Large intestine (tissue), 3 donors: Measurements from ENCODE around the gene EVC2. TPM values are rescaled to one million over a fixed set of nuclear protein-coding genes. Genes with fewer than 3 reads are reported as not detected.

ENCODE experiments used
- DNase-seq, 2 donors: peaks; one replicate each; pipeline versions ENCODE4 v3.0.0 to v3.0.0-alpha.2; 2013
- H3K27ac ChIP-seq: one replicate; pipeline ENCODE4 v1.5.1; 2013; ENCODE audit warnings: low read length
- H3K27me3 ChIP-seq: 2 replicates; pipeline ENCODE4 v1.6.1; 2013; ENCODE audit warnings: low read length; ENCODE audit not compliant: control insufficient read depth, insufficient read depth
- H3K36me3 ChIP-seq: 2 replicates; pipeline ENCODE4 v1.6.1; 2013; ENCODE audit warnings: low read length; ENCODE audit not compliant: control insufficient read depth, insufficient read depth
- H3K4me1 ChIP-seq: one replicate; pipeline ENCODE4 v1.6.1; 2013; ENCODE audit warnings: low read length; ENCODE audit not compliant: control insufficient read depth, insufficient read depth
- H3K4me3 ChIP-seq: one replicate; pipeline ENCODE4 v1.5.1; 2013; ENCODE audit warnings: low read length
- H3K9me3 ChIP-seq: one replicate; pipeline ENCODE4 v1.6.1; 2013; ENCODE audit warnings: mild to moderate bottlenecking, low read depth, low read length, moderate library complexity; ENCODE audit not compliant: control insufficient read depth
- WGBS: methylation state at CpG from one replicate; pipeline ENCODE4 v1.1.5; 2013; ENCODE audit warnings: low lambda C conversion rate; ENCODE audit not compliant: insufficient coverage; 5-methylcytosine and 5-hydroxymethylcytosine counted together
- polyA plus RNA-seq: library from polyadenylated mRNA; unstranded; fragments of 120-200 nt; gene quantifications from one replicate; pipeline ENCODE4 v1.2.1, GENCODE V29; 2013

The EVC2 gene
- polyA plus RNA-seq, 1 donor, result 1.3 TPM

DNA sequence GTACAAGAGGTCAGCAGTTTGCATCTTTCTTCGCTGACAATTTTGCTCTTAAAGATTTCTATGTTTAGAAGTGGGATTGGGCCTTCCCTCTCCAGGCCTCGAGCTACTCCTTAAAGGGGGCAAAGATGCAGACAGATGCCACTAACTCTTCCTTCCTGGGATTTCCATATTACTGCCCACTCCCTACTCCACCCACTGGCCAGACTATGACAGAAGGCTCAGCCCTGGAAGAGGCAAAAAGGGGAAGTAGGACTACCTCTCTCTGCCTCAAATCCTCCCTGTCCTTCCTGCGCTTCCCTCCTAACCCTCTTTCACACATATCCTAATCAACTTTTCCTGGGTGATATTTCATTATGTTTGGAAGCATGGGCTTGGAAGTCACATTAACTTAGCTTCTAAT, 58.3 kb downstream of the EVC2 start:
- no CpG with 5 or more reads among the region's 3 CpGs for WGBS
- H3K36me3 ChIP-seq, result peaks cover 2% of the 10 kb centered on the region
- DNase-seq, result no peak
- no peak overlapping the region for H3K4me3 ChIP-seq
- H3K4me1 ChIP-seq, result no peaks in the 10 kb centered on the region
- no peaks in the 10 kb centered on the region for H3K27me3 ChIP-seq
- no peak overlapping the region for H3K27ac ChIP-seq
- H3K9me3 ChIP-seq, result no peaks in the 10 kb centered on the region

DNA sequence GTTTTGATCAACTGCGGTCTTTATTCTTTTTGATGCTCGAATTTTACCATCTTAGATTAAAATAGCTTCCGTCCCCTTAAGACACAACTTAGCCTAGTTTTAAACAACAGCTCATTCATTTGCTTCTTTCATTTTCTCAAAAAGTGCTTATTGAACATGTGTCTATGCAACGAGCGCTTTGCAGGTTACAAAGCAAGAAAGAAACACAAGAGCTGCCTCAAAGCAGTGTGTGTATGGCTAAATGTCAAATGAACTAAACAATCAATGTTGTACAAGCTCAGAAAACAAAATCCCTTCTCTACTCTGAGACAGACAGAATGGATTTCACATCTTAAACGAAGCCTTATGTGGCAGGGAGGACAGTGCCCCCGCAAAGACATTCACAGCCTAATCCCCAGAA, 61.0 kb downstream of the EVC2 start:
- no peaks in the 10 kb centered on the region for H3K4me1 ChIP-seq
- H3K4me3 ChIP-seq, result no peak overlapping the region
- H3K9me3 ChIP-seq, result no peaks in the 10 kb centered on the region
- H3K27ac ChIP-seq, result no peak overlapping the region
- no peak for DNase-seq
- WGBS, result 88% methylated on average over 5 of the region's 7 CpGs
- H3K36me3 ChIP-seq, result peaks cover 2% of the 10 kb centered on the region
- H3K27me3 ChIP-seq, result no peaks in the 10 kb centered on the region

DNA sequence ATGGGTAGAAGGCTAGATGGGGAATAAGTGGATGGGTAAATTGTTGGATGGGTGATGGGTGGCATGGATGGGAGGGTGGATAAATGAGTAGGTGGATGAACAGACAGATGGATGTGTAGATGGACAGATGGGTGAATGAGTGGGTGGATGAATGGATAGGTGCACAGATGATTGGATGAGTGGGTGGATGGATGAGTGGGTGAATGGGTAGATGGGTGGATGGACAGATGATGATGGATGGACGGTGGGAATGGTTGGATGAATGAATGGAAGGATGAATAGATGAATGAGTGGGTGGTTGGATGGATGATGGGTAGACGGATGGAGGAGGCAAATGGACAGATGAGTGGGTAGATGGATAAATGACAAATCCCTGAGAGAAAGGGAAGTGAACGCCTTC, 68.3 kb downstream of the EVC2 start:
- Histone ChIP-seq H3K27ac (no peak overlapping the region), H3K36me3 (no peaks in the 10 kb centered on the region), H3K27me3 (no peaks in the 10 kb centered on the region), H3K4me3 (no peak overlapping the region), H3K9me3 (no peaks in the 10 kb centered on the region), H3K4me1 (no peaks in the 10 kb centered on the region)
- 71% methylated on average over 2 of the region's 3 CpGs for WGBS
- DNase-seq, result no peak

DNA sequence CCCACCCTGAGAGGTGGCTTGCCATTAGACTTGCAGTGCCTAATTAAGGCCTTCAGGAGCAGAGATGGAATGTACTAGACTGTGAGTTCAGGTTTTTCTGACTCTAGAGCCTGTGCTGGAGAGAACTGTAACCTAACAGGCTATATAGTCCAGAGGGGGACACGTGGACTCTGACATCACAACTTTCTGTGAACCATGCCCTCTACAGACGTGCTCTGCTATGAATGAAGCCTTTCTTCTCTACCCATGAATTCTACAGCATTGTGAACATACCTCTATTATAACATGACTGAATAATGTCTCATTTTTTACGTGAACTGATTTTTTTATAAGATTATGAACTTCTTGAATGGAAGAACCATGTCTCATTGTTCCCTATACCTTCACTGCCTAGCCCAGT, 68.8 kb downstream of the EVC2 start:
- Histone ChIP-seq H3K27ac (no peak overlapping the region), H3K36me3 (no peaks in the 10 kb centered on the region), H3K4me3 (no peak overlapping the region), H3K9me3 (no peaks in the 10 kb centered on the region), H3K4me1 (no peaks in the 10 kb centered on the region), H3K27me3 (no peaks in the 10 kb centered on the region)
- 100% methylated on average over 1 of the region's 3 CpGs for WGBS
- no peak for DNase-seq

DNA sequence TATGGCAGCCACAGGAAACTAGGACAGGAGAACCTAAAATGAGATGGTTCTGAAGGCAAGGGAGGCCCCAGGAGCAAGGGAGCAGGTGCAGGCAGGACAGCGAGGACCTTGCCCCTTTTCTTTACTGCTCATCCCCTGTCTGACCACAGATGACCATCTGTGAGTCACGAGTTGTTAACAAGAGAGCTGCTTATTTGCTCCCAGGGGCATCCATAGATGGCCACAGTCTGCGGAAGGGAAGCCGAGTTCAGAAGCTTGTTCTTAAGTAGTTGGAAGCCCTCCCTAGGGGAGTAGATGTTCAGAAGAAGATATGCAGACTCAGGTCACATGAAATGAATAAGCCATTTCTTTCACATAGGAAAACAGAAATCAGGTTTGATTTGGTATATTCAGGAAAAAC, 69.4 kb downstream of the EVC2 start:
- Histone ChIP-seq H3K27ac (no peak overlapping the region), H3K4me3 (no peak overlapping the region)
- no CpG with 5 or more reads among the region's 4 CpGs for WGBS

DNA sequence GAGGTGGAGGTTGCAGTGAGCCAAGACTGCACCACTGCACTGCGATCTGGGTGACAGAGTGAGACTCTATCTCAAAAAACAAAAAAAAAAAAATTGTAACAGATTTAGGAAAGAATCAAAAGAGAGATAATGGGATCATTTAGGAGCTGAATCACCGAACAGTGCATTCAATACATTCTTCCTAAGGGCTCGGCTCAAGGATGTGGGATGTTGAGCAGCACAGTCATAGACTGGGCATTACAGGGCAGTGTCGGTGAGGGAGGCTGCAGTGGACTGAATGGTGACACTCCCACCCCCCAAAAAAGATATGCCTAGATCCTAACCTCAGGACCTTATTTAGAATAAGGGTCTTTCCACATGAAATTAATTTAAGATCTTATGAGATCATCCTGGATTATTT, 70.0 kb downstream of the EVC2 start:
- Histone ChIP-seq H3K36me3 (no peaks in the 10 kb centered on the region), H3K27ac (no peak overlapping the region), H3K27me3 (no peaks in the 10 kb centered on the region), H3K4me1 (no peaks in the 10 kb centered on the region), H3K9me3 (no peaks in the 10 kb centered on the region), H3K4me3 (no peak overlapping the region)
- WGBS, result 100% methylated on average over 1 of the region's 4 CpGs
- DNase-seq, result no peak

More for the DNA sequence above, 69.4 kb downstream of the EVC2 start:
- Histone ChIP-seq H3K36me3 (no peaks in the 10 kb centered on the region), H3K9me3 (no peaks in the 10 kb centered on the region), H3K27me3 (no peaks in the 10 kb centered on the region), H3K4me1 (no peaks in the 10 kb centered on the region)
- no peak for DNase-seq

DNA sequence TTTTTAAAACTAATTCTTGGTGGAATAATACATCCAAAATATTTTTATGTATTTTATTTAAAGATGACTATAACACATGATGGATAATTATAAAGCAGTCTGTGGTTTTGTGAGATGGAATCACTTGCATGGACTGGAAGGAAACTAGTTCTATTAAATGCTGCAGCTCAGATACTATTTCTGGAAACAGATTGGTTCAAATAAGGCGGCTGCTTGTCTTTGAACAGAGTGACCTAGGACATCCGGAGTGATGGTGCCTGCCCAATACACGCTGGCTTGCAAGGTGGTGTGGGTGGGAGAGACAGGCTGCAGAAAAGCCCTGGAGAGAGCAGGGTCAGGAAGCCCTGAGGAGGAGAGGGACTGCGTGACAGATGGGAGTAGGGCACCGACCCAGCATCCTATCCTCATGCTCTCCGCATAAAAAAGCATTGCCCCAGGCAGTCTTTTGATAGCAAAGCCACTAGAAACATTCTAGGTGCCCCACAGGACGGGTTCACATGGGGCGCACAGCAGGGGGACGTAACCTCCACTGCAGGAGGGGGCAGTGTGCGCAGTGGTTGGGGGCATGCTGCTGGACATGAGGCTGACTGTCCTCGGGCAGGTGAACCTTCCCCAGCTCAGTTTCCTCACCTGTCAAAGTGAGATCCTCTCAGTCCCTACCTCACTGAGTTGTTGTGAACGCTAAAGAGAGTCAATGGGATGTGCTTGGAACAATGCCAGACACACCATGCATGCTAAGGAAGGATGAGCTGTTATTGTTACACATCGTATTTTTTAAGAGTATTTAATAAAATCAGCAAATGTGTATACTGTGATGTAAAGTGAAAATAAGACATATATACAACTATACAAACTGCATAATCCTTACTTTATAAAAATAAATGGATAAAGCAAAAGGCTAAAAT, 71.3 kb downstream of the EVC2 start:
- no peak overlapping the region for H3K4me3 ChIP-seq
- no peaks in the 10 kb centered on the region for H3K9me3 ChIP-seq
- H3K4me1 ChIP-seq, result no peaks in the 10 kb centered on the region
- no peak overlapping the region for H3K27ac ChIP-seq
- no peaks in the 10 kb centered on the region for H3K27me3 ChIP-seq
- DNase-seq, result no peak
- no CpG with 5 or more reads among the region's 13 CpGs for WGBS
- no peaks in the 10 kb centered on the region for H3K36me3 ChIP-seq

DNA sequence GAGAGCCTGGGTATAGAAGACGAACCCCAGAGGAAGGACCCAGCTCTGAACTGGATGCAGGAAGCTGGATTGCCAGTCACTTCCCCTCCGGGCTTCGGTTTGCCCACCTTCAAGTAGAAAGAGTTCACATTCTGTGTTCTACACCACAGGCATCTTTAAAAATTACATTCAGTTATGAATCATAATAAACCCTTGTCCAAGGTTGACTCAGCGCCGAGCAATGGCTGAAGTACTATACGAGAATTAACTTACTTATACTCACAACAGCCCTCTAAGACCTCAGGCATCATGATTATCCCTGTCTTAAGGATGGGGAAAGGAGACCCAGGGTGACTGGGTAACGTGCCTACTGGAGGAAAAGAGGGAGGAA, 72.5 kb downstream of the EVC2 start:
- no peaks in the 10 kb centered on the region for H3K36me3 ChIP-seq
- WGBS, result 40% methylated on average over 1 of the region's 7 CpGs
- DNase-seq, result no peak

DNA sequence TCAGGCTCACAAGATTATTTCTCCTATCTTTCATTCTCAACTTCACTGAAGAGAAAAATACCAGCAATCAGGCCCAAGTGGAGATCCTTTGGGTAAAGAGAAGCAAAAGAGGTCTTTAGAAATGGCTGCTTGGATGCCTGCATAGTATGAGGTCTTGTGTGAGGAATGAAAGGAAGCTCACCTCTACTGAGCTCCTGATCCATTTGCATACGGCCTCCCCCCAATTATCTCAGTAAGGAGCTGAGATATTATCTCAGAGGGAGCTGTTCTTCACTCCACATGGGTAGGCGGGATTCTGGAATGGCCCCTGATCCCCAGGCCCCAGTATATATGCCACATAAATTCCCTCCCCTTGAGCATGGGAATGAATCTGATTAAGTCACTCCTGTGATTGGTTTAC, 75.8 kb downstream of the EVC2 start:
- H3K9me3 ChIP-seq, result no peaks in the 10 kb centered on the region
- no CpG with 5 or more reads among the region's 2 CpGs for WGBS
- no peaks in the 10 kb centered on the region for H3K36me3 ChIP-seq
- no peak for DNase-seq
- H3K4me3 ChIP-seq, result no peak overlapping the region
- no peak overlapping the region for H3K27ac ChIP-seq
- H3K4me1 ChIP-seq, result no peaks in the 10 kb centered on the region
- no peaks in the 10 kb centered on the region for H3K27me3 ChIP-seq

More for the DNA sequence above, 72.5 kb downstream of the EVC2 start:
- Histone ChIP-seq H3K27ac (no peak overlapping the region), H3K4me1 (no peaks in the 10 kb centered on the region), H3K9me3 (no peaks in the 10 kb centered on the region), H3K27me3 (no peaks in the 10 kb centered on the region), H3K4me3 (no peak overlapping the region)

DNA sequence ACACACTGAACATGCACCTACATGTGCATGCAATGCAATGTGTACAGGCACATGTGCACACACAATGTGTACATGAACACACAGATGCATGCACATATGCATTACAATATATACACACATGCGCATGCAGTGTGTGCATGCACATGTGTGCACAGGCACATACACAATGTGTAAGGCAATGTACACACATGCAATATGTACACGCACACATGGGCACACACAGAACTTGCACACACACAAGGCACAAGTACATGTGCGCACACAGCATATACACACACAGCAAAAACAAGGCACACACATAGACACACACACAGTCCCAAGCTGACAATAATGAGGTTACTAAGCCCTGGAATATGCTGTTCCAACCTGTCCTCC, 76.3 kb downstream of the EVC2 start:
- Histone ChIP-seq H3K4me1 (no peaks in the 10 kb centered on the region), H3K27ac (no peak overlapping the region), H3K36me3 (no peaks in the 10 kb centered on the region), H3K27me3 (no peaks in the 10 kb centered on the region), H3K9me3 (no peaks in the 10 kb centered on the region), H3K4me3 (no peak overlapping the region)
- no peak for DNase-seq
- WGBS, result no CpG with 5 or more reads among the region's 3 CpGs
